IMR-90 (cell line): ENCODE data around the gene ADCK2. TPM values are rescaled to one million over a fixed set of nuclear protein-coding genes. Genes with fewer than 3 reads are reported as not detected.
A peak's percentile ranks its signal among the peaks of the same experiment; 100 is the strongest.

Experiments used
- ATAC-seq: fragments of 200-7000 bp; cut with Tn5 transposase; 2 replicates; pipeline ENCODE4 v1.9.1; 2020; ENCODE audit warnings: low read depth, mild to moderate bottlenecking, moderate library complexity
- BruUV-seq: library from RNA; stranded (reverse); fragments of 400-500 nt; replicated peaks from 2 replicates; lab custom pipeline; 2021; lab: Mats Ljungman, UMichigan
- CTCF ChIA-PET: fragments of 300-600 bp; formaldehyde crosslinking; extraction: SDS; loops from one replicate; lab custom pipeline; 2021; ENCODE audit warnings: antibody characterized with exemption; lab: Yijun Ruan, JAX
- POLR2A ChIA-PET: fragments of 300-600 bp; sonication (Branson Sonifier 250); formaldehyde crosslinking; loops from one replicate; lab custom pipeline; 2022; ENCODE audit warnings: antibody characterized with exemption; ENCODE audit not compliant: unreplicated experiment; lab: Charles Lee
- DNase-seq: peaks from one replicate; pipeline ENCODE4 v3.0.0; 2013
- H2AFZ ChIP-seq: replicated peaks from 2 replicates; pipeline ENCODE3; 2013; ENCODE audit warnings: low read length, mild to moderate bottlenecking; ENCODE audit not compliant: poor library complexity
- H2AK5ac ChIP-seq: 2 replicates; pipeline ENCODE4 v1.6.1; 2013; ENCODE audit warnings: low read depth, low read length, inconsistent platforms
- H2AK9ac ChIP-seq: replicated peaks from 2 replicates; pipeline ENCODE3; 2013; ENCODE audit warnings: mild to moderate bottlenecking, low read depth, low read length, moderate library complexity; ENCODE audit not compliant: poor library complexity
- H2BK120ac ChIP-seq: 2 replicates; pipeline ENCODE4 v1.6.1; 2013; ENCODE audit warnings: low read depth, low read length, inconsistent platforms
- H2BK15ac ChIP-seq: 3 replicates; pipeline ENCODE4 v1.6.1; 2013; ENCODE audit warnings: low read depth, low read length, inconsistent platforms
- H2BK20ac ChIP-seq: 2 replicates; pipeline ENCODE4 v1.6.1; 2013; ENCODE audit warnings: low read depth, mild to moderate bottlenecking, inconsistent platforms, low read length, moderate library complexity
- H2BK5ac ChIP-seq: 2 replicates; pipeline ENCODE4 v1.6.1; 2013; ENCODE audit warnings: mild to moderate bottlenecking, low read depth, low read length, inconsistent platforms; ENCODE audit not compliant: poor library complexity, severe bottlenecking
- H3K14ac ChIP-seq: replicated peaks from 2 replicates; pipeline ENCODE4 v1.6.1; 2013; ENCODE audit warnings: low read depth, low read length, inconsistent platforms
- H3K18ac ChIP-seq: 2 replicates; pipeline ENCODE4 v1.6.1; 2013; ENCODE audit warnings: low read depth, low read length, control low read depth
- H3K23ac ChIP-seq: 2 replicates; pipeline ENCODE4 v1.6.1; 2013; ENCODE audit warnings: low read depth, low read length, inconsistent platforms
- H3K27ac ChIP-seq: 2 replicates; pipeline ENCODE4 v1.5.1; 2013; ENCODE audit warnings: mild to moderate bottlenecking, control low read depth, low read length; ENCODE audit not compliant: insufficient read depth
- H3K27me3 ChIP-seq: 2 replicates; pipeline ENCODE4 v1.6.1; 2013; ENCODE audit warnings: low read length; ENCODE audit not compliant: control insufficient read depth, insufficient read depth
- H3K36me3 ChIP-seq: 2 replicates; pipeline ENCODE4 v1.6.1; 2013; ENCODE audit warnings: low read length, mixed read lengths; ENCODE audit not compliant: control insufficient read depth, insufficient read depth
- H3K4ac ChIP-seq: 2 replicates; pipeline ENCODE4 v1.6.1; 2013; ENCODE audit warnings: low read depth, low read length, inconsistent platforms
- H3K4me1 ChIP-seq: 2 replicates; pipeline ENCODE4 v1.6.1; 2013; ENCODE audit warnings: low read length, mixed read lengths; ENCODE audit not compliant: control insufficient read depth, insufficient read depth
- H3K4me2 ChIP-seq: 2 replicates; pipeline ENCODE4 v1.6.1; 2013; ENCODE audit warnings: low read depth, mild to moderate bottlenecking, control low read depth, low read length, moderate library complexity
- H3K4me3 ChIP-seq: 2 replicates; pipeline ENCODE4 v1.5.1; 2013; ENCODE audit warnings: low read depth, mild to moderate bottlenecking, control low read depth, low read length, moderate library complexity; ENCODE audit not compliant: insufficient read depth
- H3K56ac ChIP-seq: 2 replicates; pipeline ENCODE4 v1.6.1; 2013; ENCODE audit warnings: low read length, inconsistent platforms; ENCODE audit not compliant: insufficient read depth; ENCODE audit errors: extremely low read depth
- H3K79me1 ChIP-seq, 2 experiments: 2 replicates each; pipeline ENCODE4 v1.6.1; 2013; ENCODE audit warnings: low read length in 2 of 2, inconsistent platforms in 1 of 2, low read depth in 1 of 2
- H3K9ac ChIP-seq: 2 replicates; pipeline ENCODE4 v1.6.1; 2013; ENCODE audit warnings: low read depth, low read length, control low read depth
- H3K9me1 ChIP-seq: 2 replicates; pipeline ENCODE4 v1.6.1; 2013; ENCODE audit warnings: low read length, inconsistent platforms; ENCODE audit not compliant: insufficient read depth
- H3K9me3 ChIP-seq: 2 replicates; pipeline ENCODE4 v1.6.1; 2013; ENCODE audit warnings: low read length; ENCODE audit not compliant: control insufficient read depth, insufficient read depth
- H4K20me1 ChIP-seq: 2 replicates; pipeline ENCODE4 v1.6.1; 2013; ENCODE audit warnings: low read length, inconsistent platforms; ENCODE audit not compliant: insufficient read depth
- H4K5ac ChIP-seq: 2 replicates; pipeline ENCODE4 v1.6.1; 2013; ENCODE audit warnings: mild to moderate bottlenecking, low read depth, low read length, control low read depth
- H4K8ac ChIP-seq, 2 experiments: 2 replicates each; pipeline ENCODE4 v1.6.1; 2013; ENCODE audit warnings: low read depth in 2 of 2, low read length in 2 of 2, control low read depth in 1 of 2, inconsistent platforms in 1 of 2
- H4K91ac ChIP-seq: 2 replicates; pipeline ENCODE4 v1.6.1; 2013; ENCODE audit warnings: low read depth, low read length, inconsistent platforms; ENCODE audit not compliant: insufficient read depth
- BHLHE40 ChIP-seq: fragments of 150-350 bp; IDR thresholded peaks from 2 replicates; pipeline ENCODE4 v1.6.1; 2016; ENCODE audit warnings: mild to moderate bottlenecking, low read depth, low read length
- CEBPB ChIP-seq: IDR thresholded peaks from 2 replicates; pipeline ENCODE4 v1.6.1; 2012; ENCODE audit warnings: low read depth, low read length, improper control_type of control experiment
- CHD1 ChIP-seq: IDR thresholded peaks from 2 replicates; pipeline ENCODE4 v1.6.1; 2012; ENCODE audit warnings: low read depth, low read length, improper control_type of control experiment
- CTCF ChIP-seq: conservative IDR thresholded peaks from 2 replicates; pipeline ENCODE4 v1.5.1; 2012; ENCODE audit warnings: mild to moderate bottlenecking, low read depth, low read length, improper control_type of control experiment
- ELK1 ChIP-seq: fragments of 150-350 bp; IDR thresholded peaks from 2 replicates; pipeline ENCODE4 v1.6.1; 2016; ENCODE audit warnings: low read depth, mild to moderate bottlenecking, low read length, moderate library complexity, borderline replicate concordance
- FOS ChIP-seq: fragments of 150-350 bp; IDR thresholded peaks from 2 replicates; pipeline ENCODE4 v1.6.1; 2016; ENCODE audit warnings: low read depth, low read length
- MAFK ChIP-seq: IDR thresholded peaks from 2 replicates; pipeline ENCODE4 v1.6.1; 2012; ENCODE audit warnings: low read depth, low read length, improper control_type of control experiment
- MAZ ChIP-seq: IDR thresholded peaks from 2 replicates; pipeline ENCODE4 v1.6.1; 2012; ENCODE audit warnings: low read depth, mild to moderate bottlenecking, low read length, improper control_type of control experiment, moderate library complexity, borderline replicate concordance
- MXI1 ChIP-seq: IDR thresholded peaks from 2 replicates; pipeline ENCODE4 v1.6.1; 2012; ENCODE audit warnings: low read depth, mild to moderate bottlenecking, low read length, moderate library complexity, borderline replicate concordance
- NFE2L2 ChIP-seq: fragments of 150-350 bp; IDR thresholded peaks from 2 replicates; pipeline ENCODE4 v1.6.1; 2016; ENCODE audit warnings: low read depth, mild to moderate bottlenecking, low read length
- POLR2A ChIP-seq: IDR thresholded peaks from 2 replicates; pipeline ENCODE4 v1.6.1; 2012; ENCODE audit warnings: mild to moderate bottlenecking, low read depth, low read length
- RAD21 ChIP-seq: IDR thresholded peaks from 2 replicates; pipeline ENCODE4 v1.6.1; 2012; ENCODE audit warnings: low read length, improper control_type of control experiment
- RCOR1 ChIP-seq: IDR thresholded peaks from 2 replicates; pipeline ENCODE4 v1.6.1; 2012; ENCODE audit warnings: mild to moderate bottlenecking, low read length, improper control_type of control experiment; ENCODE audit not compliant: insufficient replicate concordance
- RFX5 ChIP-seq: IDR thresholded peaks from 2 replicates; pipeline ENCODE4 v1.8.0; 2012; ENCODE audit warnings: low read depth, mild to moderate bottlenecking, low read length, moderate library complexity
- SMC3 ChIP-seq: fragments of 150-350 bp; IDR thresholded peaks from 2 replicates; pipeline ENCODE4 v1.6.1; 2016; ENCODE audit warnings: low read depth, mild to moderate bottlenecking, antibody characterized with exemption, low read length, moderate library complexity
- USF2 ChIP-seq: fragments of 150-350 bp; IDR thresholded peaks from 2 replicates; pipeline ENCODE4 v1.6.1; 2017; ENCODE audit warnings: mild to moderate bottlenecking, antibody characterized with exemption, low read length, low read depth
- WGBS, 2 experiments: methylation state at CpG; one replicate each; pipeline versions ENCODE4 v1.1.5 to v1.1.7; 2013; ENCODE audit warnings: missing lambda C conversion rate in 2 of 2; ENCODE audit not compliant: insufficient read length in 1 of 2; ENCODE audit errors: extremely low coverage in 2 of 2; 5-methylcytosine and 5-hydroxymethylcytosine counted together
- dilution Hi-C: fragments of 300-500 bp; cut with HindIII; formaldehyde crosslinking; loops from one replicate; pipeline ENCODE4 v1.14.3; 2018; ENCODE audit warnings: low sequenced_read_pairs; ENCODE audit not compliant: unreplicated experiment
- in situ Hi-C: fragments of 300-500 bp; cut with MboI; formaldehyde crosslinking; loops from 3 replicates; pipeline ENCODE4 v1.14.3; 2019; ENCODE audit warnings: low sequenced_read_pairs, inconsistent platforms, mixed read lengths
- intact Hi-C: fragments of 100-400 bp; cut with micrococcal nuclease; formaldehyde crosslinking; loops from 2 replicates; pipeline ENCODE4 v1.10.0; 2022
- polyA plus RNA-seq, 3 experiments: library from polyadenylated mRNA; depleted of rRNA; stranded (reverse); fragments of >200 nt; gene quantifications; 2 replicates each; pipeline ENCODE4 v1.2.3, GENCODE V29; 2012; ENCODE audit warnings: low replicate concordance in 1 of 3
- total RNA-seq: library from RNA; depleted of rRNA; stranded (reverse); fragments of >200 nt; gene quantifications from 2 replicates; pipeline ENCODE4 v1.2.3, GENCODE V29; 2012

Gene ADCK2
- total and polyA plus RNA-seq, 2 of the 4 experiments (the other 2 are of a cell fraction), result 7.1 to 10.0 TPM

- no TSS peak for BruUV-seq
- Histone ChIP-seq H4K8ac (no peak overlapping the region), H3K27me3 (no peaks in the 10 kb centered on the region), H3K4me1 (peaks cover 13% of the 10 kb centered on the region), H2AK5ac (peak overlapping the region; percentile 85; the same call in 1 of the 2 replicates), H3K18ac (no peak overlapping the region), H3K9me1 (0 out of 2 replicates have a peak, but pooled peaks cover 3% of the 10 kb centered on the region), H4K5ac (no peak overlapping the region), H3K79me1 (no peaks in the 10 kb centered on the region), H2AK9ac (peak overlapping the region; percentile 39), H4K91ac (no peak overlapping the region), H3K4me3 (no peak overlapping the region), H3K36me3 (no peaks in the 10 kb centered on the region), H3K9me3 (no peaks in the 10 kb centered on the region), H2BK120ac (peak overlapping the region; percentile 19; the same call in 1 of the 2 replicates), H2BK5ac (no peak overlapping the region), H3K4ac (no peak overlapping the region), H4K20me1 (no peaks in the 10 kb centered on the region), H3K14ac (no peak overlapping the region), H2BK15ac (no peak overlapping the region), H3K4me2 (no peak overlapping the region), H3K56ac (no peak overlapping the region), H2AFZ (peak overlapping the region; percentile 61), H2BK20ac (no peak overlapping the region), H3K9ac (no peak overlapping the region), H3K23ac (no peak overlapping the region), H3K27ac (no peak overlapping the region)
- intact Hi-C loops (no loop called here), in situ Hi-C loops (loop anchor here (5.0 kb wide), 2 partner anchors 128 to 173 kb away; partner anchors contain the start of gene MKRN1), dilution Hi-C loops (no loop called here)
- DNase-seq, result no peak
- ChIA-PET POLR2A (no interaction called here), CTCF (no interaction called here)
- ATAC-seq, result no peak
- no peak for TF ChIP-seq BHLHE40
- TF ChIP-seq USF2, result no peak
- TF ChIP-seq MXI1, result no peak
- no peak for TF ChIP-seq CTCF
- TF ChIP-seq MAFK, result no peak
- TF ChIP-seq ELK1, result no peak
- TF ChIP-seq CEBPB, result no peak
- TF ChIP-seq CHD1, result no peak
- no peak for TF ChIP-seq RCOR1
- no peak for TF ChIP-seq RFX5
- TF ChIP-seq RAD21, result no peak
- TF ChIP-seq NFE2L2, result no peak
- TF ChIP-seq FOS, result no peak
- no peak for TF ChIP-seq POLR2A
- no peak for TF ChIP-seq MAZ
- TF ChIP-seq SMC3, result no peak
- WGBS, 2 experiments, result 86% methylated on average over 2 of the region's 12 CpGs; no CpG with 5 or more reads in 1 of the 2 experiments
Measured at GRCh38 chr7:140650367-140650766, 22.4 kb upstream of the ADCK2 start.
